CD4-positive, alpha-beta T cell treated with Interleukin-6 at 100 ng/mL for 8 hours (primary cell): ENCODE data around the gene XRCC3.

Source experiments
- DNase-seq: peaks from one replicate; pipeline ENCODE4 v3.0.0-alpha.2; 2020; ENCODE audit warnings: mixed read lengths, low spot score

The XRCC3 gene

GRCh38 chr14:103706551-103707328 lies 8.5 kb downstream of the XRCC3 start:
- DNase-seq = no peak

DNA sequence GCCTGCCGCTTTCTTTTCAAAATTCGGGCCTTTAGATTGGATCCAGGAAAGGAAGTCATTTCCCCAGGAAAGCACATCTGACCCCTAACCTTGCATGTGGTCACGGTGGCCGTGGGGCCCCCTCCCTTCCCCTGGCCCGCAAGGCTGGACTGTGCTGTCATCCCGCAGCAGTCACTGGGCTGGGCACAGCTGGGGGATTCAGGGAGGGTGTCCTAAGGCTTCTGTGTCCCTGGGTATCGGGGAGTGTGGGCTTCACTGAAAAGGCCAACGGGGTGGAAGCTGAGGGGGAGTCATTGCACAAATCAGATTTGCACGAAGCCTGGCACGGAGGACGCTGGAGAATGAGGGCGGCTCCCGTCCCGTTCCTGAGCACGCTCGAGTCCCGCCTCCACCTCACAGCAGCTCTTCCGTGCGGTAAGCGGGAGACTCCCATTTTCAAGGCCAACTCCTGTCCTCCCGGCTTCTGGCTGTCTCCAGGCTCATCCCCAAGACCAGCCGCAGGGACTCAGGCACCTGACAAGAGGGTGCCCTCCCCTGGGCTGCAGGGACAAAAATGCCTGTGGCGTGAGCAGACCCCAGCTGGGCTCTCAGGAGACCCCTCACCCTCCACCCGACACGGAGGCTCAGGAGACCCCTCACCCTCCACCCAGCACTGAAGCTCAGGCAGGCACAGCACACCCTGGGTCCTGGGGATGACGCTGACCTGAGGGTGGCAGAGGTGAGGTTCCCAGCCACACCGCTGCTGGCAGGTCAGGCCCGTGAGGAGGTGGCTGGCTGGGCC lies 9.6 kb downstream of the XRCC3 start:
- DNase-seq = no peak

DNA sequence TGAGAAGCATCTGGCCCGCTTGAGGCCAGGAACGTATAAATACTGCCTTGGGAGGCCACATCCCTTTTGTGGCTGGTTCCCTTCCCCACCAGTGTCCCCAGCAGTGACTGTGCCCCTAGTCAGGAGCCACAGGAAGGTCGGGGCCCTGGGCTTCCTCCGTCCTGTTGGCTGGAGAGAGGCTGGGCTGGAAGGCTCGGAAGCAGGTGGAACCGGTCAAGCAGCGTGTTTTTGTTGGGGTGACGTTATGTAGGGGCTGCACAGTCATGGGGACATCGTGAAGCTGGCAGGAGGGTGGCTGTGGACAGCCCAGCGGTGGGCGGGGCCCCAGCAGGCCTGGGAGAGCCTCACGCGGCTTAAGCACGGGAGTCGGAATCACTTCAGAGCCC lies 10.1 kb downstream of the XRCC3 start:
- no peak for DNase-seq

DNA sequence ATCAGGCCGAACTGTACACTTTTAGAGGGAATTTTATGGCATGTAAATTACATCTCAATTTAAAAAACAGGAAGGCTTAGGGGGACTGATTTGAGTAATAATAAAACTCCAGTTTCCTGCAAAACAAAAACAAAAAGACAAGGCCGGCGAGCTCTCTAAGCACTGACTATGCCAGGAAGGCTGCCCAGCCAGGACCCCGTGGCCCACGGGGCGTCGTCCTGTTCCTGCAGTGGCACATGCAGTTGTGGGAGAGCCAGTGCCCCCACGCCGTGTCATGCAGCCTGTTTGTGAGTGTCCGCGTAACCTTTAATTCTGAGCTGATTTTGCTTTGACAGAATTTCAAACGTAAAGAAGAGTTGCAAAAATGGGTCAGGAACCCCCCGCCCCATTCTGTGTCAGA lies 10.5 kb downstream of the XRCC3 start:
- no peak for DNase-seq

DNA sequence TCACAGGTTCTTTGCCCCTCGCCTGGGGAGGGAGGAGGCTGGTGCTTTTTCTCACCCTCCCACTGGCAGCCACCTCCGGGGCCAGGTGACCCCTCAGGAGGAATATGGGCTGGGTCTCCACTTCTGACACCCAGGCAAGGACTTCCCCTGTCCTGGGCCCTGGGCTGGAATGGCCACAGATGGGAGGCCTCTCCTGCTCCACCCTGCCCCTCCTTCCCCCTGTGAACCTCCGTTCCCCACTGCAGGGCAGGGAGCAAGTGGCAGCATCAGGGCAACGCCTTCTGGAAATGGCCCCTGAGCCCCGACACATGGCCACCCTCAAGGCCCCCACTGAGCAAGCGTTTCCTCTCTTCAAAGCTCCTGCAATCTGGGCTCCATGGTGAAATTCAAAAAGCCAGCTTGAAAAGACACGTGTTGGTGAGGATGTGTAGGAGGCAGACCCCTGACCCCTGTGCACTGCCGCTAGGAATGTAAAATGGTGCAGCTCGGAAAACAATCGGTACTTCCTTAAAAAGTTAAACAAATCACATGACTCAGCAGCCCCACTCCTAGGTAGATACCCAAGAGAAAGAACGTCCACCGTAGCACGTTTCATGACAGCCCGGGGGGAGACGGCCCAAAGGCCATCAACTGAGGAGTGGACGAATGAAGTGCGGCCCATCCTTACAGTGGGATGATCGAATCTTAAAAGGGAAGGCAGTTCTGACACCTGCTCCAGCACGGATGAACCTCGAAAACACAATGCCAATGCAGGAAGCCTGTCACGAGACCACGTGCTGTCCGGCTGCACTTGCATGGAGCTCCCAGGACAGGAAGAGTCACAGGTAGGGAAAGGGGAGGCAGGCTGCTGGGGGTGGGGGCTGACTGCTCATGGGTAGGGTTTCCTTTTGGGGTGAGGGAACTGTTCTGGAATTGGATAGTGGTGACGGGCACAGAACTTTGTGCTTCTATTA lies 11.5 kb downstream of the XRCC3 start:
- no peak for DNase-seq

DNA sequence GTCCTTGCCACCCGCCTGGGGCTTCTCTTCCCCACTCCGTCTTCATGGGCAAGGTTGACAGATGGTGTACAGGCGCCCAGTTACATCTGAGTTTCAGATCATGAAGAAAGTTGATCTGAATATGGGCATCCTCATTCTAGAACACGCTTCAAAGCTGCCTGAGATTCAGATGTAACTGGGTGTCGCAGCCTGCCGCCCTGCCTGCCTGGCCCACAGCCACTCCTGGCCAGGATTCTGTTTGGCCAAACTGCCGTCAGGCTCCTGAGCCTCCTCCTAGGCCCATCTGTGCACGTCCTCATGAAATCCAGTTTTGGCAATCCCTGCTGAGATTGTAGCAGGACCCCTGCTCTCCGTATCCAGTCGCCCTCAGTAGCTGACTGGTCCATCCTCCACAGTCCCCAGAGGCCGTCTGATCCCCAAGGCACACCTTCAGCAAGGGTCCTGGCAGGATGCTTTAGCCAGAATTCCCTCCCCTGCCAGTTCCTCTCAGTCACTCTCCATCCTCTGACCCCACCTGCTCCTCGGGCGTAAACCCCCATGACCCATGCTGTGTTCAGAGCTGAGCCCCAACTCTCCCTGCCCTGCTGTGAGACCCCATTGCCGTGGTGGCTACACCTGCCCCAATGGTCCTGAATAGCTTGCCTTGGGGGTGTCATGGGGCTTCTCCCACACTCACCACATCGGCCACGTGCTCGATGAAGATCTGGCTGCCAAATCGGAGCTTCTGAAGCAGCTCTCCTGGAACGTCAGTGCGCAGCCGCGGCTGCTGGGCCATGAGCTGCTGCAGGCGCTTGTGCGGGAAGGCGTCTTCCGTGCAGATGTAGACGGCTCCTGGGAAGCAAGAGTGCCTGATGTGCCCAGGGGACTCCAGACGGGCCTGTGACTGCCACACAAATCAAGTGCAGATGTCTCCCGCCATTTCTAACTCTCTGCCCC lies 12.5 kb downstream of the XRCC3 start:
- DNase-seq = no peak

- DNase-seq = no peak
These were observed 13.2 kb downstream of the XRCC3 start for GRCh38 chr14:103702095-103702494.

DNA sequence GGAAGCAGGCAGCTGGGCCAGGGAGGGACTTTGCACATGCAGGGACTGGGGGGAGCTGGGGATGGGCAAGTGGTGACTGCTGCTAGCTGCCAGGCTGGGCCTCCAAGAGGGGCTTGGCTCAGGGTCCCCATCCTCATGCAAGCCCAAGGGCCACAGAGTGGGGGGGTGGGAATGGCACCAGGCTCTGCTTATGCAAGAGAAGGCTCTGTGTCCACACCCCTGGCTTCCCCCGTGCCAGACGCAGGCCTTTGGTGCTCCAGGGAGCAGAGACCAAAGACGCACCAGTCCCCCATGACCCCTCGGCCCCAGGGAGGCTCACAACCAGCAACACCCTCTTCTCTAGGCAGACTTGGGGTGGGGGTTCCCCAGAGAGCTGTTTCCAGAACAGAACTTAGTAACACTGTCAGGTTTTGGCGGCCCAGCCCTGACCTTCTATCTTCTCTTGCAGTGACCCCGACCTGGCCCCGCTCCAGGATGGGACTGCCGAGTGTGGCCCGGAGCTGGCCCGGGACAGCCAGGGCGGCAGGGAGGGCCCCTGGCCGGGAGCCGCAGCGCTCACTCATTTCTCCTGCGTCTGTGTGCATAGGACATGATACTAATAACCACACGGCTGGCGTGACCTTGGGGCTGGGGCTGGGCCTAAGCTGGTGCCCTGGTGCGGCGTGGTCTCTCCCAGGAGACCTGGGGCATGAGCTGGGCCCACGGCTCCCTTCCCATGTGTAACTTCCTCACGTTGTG lies 14.3 kb downstream of the XRCC3 start:
- DNase-seq = no peak

DNA sequence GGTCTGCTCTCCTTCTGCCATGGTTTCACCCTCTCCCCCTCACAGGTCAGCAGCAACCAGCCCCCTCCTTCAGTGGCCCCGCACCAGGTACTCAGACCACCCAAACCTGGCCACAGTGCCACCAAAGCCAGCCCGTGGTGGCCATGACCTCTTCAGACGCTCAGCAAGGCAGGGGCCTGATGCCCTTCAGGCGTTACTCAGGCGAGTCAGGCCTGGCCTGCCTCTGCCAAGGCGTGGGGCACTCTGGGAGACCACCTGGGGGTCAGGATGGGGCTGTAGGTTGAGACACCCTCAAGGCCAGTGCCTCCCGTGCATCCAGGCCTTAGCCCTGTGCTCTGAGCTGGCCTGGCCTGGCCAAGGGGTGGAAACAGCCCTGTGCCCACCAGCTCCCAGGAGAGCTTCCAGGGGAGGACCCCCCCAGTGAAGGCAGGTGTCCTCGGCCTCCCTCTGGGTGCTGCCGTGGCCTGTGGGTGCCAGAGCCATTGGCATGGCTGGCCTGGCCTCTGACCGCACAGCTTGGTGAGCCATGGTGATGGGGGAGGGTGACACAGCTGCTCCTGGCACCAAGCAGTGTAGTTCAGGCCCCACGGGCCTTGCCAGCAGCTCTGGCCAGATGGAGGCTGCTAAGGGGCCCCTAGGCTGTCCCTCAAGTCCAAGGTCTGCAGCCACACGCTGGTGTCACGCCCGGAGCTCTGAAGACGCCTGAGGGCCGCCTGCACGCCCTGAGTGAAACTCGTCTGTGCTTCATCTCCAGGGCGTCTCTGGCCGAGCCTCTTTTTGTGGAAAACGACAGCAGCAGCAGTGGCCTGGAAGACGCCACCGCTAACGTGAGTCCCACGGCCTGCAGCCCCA lies 15.1 kb downstream of the XRCC3 start:
- DNase-seq = no peak

DNA sequence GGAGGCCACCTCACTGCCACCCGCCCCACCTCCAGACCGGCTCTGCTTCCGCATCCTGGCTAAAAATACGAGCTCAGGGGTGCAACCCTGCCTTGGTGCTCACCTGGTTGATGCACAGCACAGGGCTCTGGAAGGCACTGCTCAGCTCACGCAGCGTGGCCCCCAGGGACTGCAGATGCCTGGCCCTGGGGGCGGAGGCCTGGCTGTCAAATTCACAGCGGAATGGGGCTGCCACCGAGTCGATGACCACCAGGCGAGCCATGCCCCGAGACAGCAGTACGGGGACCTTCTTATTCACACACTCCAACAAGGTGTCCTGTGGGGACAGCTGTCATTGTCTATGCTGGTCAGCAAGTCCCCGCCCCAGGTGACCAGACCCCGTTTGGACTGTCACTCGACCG lies 16.0 kb downstream of the XRCC3 start:
- DNase-seq = no peak

DNA sequence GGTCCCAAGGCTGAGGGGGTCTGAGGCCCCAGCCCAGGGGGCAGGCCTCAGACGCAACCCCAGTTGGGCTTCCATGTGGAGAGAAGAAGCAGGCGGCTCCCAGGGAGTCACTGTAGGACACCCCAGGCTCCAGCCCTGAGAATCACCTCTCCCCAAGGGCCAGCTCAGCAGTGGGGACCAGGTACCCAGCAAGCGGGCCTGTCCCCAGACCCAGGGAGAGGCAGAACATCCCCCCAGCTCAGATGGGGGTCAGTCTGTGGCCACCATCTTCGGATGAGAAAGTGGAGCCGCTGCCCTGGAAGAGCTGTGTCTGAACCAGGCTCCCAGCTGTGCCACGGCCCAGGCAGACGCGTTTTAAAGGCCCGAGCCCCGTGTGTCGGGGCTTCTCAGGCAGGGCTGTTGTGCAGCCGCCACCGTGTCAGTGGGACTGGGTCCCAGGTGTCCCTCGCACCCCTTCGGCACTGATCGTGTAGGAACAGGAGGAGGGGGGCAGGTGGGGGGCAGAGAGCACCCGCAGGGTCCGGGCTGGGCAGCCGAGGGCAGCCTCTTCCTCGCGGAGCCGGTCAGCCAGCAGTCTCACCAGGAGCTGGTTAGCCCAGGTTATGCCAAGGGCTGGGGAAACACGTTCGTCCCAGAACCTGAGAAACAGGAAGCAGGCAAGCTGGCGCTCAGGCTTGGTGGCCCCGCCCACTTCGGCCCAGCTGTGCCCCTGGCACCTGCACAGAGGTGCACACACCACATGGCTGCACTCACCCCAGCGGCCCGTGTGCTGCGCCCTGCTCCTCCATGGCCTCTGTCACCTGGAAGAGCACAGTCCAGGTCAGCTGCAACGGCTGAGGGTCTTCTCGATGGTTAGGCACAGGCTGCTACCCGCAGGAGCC lies 16.6 kb downstream of the XRCC3 start:
- DNase-seq = no peak

DNA sequence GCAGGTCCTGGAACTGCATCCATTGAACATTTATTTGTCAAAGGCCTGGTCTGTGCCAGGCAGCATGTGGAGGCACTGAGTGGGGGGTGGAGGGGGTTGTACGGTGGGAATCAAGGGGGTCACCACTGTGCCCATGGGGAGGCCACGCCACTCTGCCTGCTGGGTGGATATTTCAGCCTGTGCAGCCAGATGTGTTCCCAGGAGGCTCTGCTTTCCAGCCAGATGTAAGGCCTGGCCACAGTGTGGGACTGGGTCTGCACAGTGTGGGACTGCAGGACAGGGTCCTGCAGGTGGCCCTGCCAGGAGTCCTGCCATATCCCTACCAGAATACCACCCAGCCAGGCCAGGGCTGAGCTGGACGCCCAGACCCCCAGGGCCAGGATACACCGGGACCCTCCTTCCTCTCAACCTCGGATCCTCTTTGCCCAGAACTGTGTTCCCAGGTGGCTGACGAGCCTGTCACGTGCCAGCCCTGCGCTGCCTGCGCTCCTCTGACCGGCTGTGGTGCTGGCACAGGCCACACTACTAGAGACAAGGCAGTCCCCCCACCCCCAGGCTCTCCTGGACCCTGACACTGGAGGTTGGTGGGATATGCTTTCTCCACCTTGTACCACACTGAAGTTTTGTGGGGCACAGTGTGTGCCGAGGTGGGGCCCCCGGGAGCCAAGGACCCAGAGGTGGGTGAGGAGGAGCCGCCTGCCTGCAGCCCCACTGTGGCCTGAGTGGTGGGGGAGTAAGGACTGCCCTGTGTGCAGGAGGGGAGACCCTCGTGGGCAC lies 17.5 kb downstream of the XRCC3 start:
- no peak for DNase-seq

GRCh38 chr14:103697206-103697602 lies 18.0 kb downstream of the XRCC3 start:
- no peak for DNase-seq

DNA sequence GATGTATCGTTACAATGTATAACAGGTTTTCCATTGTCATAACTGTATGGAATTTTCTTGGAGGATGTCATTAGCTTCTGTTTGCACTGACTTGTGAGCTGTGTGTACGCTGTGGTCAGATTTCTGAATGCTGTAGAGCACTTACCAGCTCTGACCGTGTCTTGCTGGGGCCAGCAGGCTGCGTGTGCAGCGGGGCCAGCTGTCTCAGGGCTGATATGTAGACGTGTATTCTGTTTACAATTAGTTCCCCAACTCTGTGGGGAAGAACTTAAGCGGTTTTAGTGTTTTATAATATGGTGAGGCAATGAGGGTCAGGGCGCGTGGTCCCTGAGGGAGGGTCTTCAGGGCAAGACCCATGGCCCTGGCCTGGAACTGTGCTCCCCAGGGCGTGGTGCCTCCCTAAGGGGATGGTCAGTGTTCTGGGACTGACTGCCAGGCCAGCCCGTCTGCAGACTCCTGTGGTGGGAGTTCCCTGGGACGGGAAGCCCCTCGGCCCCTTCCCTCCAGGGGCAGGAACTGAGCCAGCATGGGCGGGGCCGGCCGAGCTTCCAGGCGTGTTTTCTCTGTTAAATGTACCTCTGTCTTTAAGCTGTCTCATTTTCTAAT lies 18.7 kb downstream of the XRCC3 start:
- DNase-seq = no peak

DNA sequence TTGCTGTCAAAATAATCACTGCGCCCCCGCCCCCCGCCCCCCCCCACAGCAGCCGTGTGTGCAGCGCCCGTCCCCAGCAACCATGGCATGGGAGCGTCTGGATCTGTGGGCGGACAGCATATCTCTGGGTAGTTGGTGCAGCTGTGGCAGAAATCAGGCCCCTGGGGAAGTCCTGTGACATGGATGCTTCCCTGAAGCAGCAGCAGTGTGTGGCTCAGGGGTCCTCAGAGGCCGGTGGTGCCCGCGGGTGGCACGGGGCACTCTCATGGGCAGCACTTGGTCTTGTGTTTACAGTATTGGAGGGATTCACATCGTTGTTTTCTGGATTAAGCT lies 19.2 kb downstream of the XRCC3 start:
- no peak for DNase-seq

- DNase-seq = no peak
These were observed 19.8 kb downstream of the XRCC3 start for GRCh38 chr14:103695296-103696069.

- DNase-seq = no peak
These were observed 20.7 kb downstream of the XRCC3 start for GRCh38 chr14:103694572-103695026.
